G401 (cell line): Measurements from ENCODE around the gene STK33. TPM values are rescaled to one million over a fixed set of nuclear protein-coding genes. Genes with fewer than 3 reads are reported as not detected.

Source experiments
- DNase-seq: peaks from one replicate; pipeline ENCODE4 v3.0.0-alpha.2; 2015; ENCODE audit warnings: low spot score
- in situ Hi-C: cut with HindIII; loops from 2 replicates; pipeline ENCODE4 v1.10.0; 2016; ENCODE audit warnings: low sequenced_read_pairs, mixed read lengths
- total RNA-seq: library from RNA; depleted of rRNA; stranded (reverse); fragments of >200 nt; shearing (Covaris generic); gene quantifications from 2 replicates; pipeline ENCODE4 v1.2.3, GENCODE V29; 2014; rRNA removed

Gene STK33
- total RNA-seq, 1 experiment from 2014 or later = 10.0 TPM

GRCh38 chr11:8345179-8345578, 248.8 kb downstream of the STK33 start:
- in situ Hi-C loops = no loop called here
- no peak for DNase-seq

- DNase-seq = no peak
- in situ Hi-C loops = no loop called here
These were observed 249.7 kb downstream of the STK33 start for GRCh38 chr11:8344346-8344745.

GRCh38 chr11:8342821-8343681, 251.0 kb downstream of the STK33 start:
- no peak for DNase-seq
- in situ Hi-C loops = no loop called here

GRCh38 chr11:8341996-8342395, 252.0 kb downstream of the STK33 start:
- in situ Hi-C loops = no loop called here
- no peak for DNase-seq

Other genes starting within 250 kb of the STK33 start
- 0.49 and 2.4 TPM in 2 replicates for gene TRIM66, start 88.4 kb upstream of the STK33 start, total RNA-seq
- gene RPL27A, start 88.6 kb upstream of the STK33 start, total RNA-seq = 1,481 and 2,040 TPM in 2 replicates